Daoy (cell line): ENCODE measurements around the gene IQCH. TPM values are rescaled to one million over a fixed set of nuclear protein-coding genes. Genes with fewer than 3 reads are reported as not detected.

Experiments
- DNase-seq: peaks from one replicate; pipeline ENCODE4 v3.0.0-alpha.2; 2015; ENCODE audit warnings: low read depth
- total RNA-seq: library from RNA; depleted of rRNA; stranded (reverse); fragments of >200 nt; shearing (Covaris generic); gene quantifications from 2 replicates; pipeline ENCODE4 v1.2.3, GENCODE V29; 2014

Gene IQCH
- total RNA-seq, 1 experiment from 2014 or later: 3.2 TPM

DNA sequence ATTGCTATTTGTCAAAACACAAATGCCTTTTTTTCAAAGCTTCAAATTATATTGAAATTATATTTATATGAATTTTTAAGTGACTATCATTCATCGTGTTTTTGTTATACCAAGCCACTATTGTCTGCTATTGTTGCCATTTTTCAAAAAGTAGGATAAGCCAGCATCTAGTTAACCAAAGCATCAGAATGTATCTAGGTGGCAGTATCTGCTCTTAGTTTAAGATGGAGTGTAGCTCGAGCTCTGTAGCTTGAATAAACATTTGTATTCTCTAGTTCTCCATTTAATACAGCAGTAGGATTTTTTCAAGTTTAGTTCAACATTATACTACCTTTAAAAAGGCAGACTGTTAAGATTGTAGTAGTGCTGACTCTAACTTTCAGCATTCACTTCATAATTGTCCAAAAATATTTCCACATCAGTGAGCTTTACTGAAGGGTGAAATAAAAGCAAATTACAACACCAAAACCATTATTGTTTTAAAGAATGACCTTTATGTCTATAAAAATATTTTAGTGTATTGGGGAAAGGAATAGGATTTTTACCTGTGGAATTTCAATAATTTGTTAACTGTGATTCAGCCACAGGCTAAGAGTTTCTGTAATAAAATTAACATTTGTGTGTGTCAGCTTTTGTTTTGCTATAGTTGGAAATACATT, 246.7 kb downstream of the IQCH start:
- DNase-seq: no peak

DNA sequence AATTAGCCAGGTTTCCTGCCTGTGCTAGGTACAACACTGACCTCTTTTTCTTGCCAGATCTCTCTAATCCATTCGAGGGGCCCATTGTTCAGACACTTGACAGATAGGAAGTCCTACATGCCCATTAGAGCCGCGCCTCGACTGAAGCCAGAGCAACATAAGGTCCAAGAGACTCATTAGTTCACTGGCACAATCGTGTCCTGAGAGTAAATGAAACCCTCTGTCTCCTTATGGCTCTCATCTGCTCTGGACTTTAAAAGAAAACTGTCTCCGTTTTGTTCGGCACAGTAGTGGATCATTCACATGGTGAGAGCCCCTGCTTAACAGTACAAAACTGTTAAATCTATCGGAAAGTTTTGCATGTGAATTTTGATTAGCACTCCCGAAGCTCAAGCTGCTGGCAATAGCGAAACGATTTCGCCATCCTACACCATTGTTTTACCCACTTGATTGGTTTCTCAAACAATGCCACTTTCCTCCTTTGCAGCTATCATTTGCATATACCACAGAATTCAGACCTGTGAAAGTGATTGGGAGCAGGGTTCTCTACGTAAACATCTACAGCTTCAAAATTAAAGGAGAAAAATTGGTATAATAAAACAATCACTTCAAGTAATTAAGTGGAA, 247.4 kb downstream of the IQCH start:
- DNase-seq: no peak

DNA sequence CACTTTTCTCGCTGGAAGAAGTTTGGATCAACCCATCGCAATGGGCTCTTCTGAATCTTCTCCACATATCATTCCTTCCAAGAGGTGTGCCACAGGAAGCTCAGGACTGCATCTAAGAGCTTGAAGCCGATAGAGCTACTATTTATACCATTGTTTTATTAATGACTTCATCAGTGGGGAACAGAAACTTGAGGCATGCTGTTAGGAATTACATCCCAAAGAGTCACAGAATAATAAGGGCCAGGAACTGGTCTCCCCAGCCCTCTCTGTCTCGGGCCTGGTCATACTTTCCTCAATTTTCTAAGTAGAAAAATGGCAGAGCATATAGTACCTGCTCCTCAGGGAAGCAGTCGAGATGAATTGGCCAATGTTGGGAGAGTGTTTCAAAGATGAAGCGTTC, 249.5 kb downstream of the IQCH start:
- DNase-seq: no peak

DNA sequence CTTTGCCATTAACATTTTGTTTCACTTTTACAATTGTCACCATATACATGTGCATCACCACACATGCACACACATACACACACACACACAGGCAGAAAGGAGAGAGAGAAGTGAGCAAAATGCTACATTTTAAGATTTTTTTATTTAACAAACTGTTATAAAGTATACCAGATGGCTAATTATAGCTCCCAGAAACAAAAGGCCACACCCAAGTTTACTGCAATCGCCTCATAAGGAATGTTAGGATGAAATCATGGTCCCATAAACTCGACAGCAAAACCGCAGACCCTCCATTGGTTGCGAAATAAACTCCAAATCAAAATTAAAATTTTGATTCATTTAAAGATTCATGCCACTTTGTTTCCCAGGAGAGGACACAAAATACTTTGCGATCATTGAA, 250.2 kb downstream of the IQCH start:
- no peak for DNase-seq

DNA sequence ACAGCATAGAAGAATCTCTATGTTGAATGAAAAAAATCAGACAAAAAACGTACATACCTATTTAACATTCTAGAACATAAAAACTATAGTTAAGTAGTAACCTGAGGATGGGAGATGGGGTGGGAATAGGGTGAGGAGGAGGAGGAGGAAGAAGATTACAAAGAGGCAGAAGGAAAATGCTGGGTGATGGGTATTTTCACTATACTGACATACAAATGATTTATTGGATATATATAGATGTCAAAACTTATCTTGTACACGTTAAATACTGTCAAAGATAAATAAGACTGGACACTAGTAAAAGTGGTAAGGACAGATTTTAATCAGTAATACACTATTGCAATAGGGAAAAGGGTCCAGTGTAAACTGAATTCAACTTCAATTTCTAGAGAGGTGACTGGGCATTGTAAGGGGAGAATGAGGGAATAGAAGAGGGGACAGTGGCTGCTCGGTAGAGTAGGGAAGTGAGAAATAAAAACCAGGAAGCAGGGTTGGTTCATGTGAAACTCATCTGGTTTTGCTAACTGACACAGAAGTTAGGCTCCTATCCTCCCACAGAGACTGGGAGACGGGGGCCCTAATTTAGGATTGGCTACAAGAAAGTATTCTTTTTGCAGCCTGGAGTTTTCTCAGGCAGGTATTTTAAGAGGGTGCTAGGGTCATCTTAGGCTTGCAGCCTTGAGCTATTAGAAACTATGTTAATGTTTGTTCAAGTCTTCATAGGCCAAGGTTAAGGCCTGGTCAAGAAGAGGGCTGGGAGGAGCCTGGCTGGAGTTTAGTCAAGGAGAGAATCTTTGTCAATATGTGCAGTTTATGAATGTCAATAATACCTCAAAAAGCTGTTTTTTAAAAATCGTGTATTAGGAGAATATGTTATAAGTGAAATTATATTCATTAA, 251.3 kb downstream of the IQCH start:
- no peak for DNase-seq

DNA sequence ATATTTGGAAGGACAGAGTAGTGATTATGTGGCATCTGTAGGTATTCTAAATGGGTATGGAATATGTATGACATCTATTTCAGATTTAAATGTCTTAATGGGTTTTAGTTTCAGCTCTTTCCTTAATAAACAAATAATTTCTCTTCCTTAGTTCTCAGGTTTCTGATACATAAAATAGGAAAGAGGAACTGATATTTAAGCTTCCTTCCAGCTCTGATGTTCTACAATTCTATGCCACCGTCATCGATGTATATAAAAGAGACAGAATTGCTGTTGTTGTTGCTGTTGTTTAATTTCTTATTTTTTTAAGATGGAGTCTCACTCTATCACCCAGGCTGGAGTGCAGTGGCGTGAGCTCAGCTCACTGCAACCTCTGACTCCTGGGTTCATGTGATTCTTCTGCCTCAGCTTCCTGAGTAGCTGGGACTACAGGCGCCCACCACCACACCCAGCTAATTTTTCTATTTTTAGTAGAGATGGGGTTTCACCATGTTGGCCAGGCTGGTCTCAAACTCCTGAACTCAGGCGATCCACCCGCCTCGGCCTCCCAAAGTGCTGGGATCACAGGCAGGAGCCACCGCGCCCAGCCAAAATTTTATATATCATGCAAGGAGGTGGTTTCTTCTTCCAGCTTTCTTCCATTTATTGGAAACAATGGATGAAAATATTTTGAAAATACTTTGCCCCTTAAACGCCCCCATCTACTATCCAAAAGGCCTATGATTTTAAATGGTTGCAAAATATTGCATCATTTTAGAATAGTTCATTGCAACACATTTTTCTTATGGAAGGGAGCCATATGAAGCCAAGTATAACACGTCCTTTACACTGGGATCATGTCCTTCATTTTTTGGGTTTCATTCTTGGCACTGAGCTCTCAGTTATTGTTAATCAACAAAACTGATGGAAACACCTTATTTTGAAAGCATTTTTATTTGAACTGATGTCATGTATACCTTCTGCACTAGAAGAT, 252.5 kb downstream of the IQCH start:
- no peak for DNase-seq

DNA sequence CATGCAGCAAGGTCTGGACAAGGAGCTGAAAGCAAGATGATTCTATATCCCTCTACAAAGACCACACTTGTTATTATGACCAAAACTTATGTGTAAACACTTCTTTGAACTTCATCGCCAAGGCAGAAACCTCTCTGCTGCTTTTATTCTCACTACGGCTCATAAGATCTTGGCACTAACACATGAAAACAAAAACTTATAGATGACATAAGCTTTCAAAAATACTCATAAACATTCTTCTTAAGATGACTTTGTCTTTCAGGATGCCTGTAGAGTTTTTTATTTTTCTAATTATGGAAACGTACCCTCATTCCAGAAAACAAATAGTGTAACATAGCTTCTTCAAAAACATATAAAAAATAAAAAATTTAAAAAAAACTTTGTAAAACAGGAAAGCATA, 253.8 kb downstream of the IQCH start:
- no peak for DNase-seq

DNA sequence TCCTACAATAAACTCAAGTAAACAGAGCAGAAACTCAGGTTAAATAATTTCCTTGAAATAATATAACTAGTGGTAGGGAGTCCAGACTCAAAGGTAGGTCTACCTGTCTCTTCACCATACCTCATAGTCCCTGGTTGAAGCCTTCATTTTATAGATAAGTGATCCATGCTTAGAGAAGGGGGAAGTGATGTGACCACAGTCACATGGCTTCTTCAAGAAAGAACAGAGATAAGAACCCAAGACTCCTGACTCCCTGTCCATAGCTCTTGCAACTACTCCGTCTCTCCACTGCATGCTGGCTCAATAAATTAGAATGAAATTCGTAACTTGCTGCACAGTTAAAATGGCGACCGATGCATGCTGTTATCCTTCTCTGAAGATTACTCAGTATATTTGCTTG, 255.3 kb downstream of the IQCH start:
- DNase-seq: no peak

DNA sequence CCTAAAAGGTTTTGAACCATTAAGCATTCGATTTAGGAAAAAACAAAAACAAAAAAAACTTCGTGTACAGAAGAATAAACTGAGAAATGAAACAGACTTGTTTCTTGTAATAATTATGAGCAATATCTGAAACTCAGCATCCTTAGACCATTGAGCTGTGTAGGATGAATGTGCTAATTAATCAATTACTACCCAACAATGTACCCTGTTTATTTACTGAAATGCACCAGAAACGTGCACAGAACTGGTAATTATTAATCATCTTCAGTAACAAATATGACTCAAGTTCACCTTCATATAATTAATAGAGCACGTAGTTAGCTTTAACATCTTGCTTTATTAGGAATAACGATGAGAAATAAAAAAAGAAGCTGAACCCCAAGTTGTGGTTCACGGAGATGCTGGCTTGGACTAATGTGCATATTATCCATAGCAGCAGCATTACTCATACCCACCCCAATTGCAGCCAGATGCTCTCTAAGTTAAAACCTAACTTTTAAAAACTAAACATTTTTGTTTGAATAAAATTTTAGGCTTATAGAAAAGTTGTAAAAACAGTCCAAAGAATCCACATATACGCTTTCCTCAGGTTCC, 256.1 kb downstream of the IQCH start:
- peak; percentile 58 for DNase-seq

DNA sequence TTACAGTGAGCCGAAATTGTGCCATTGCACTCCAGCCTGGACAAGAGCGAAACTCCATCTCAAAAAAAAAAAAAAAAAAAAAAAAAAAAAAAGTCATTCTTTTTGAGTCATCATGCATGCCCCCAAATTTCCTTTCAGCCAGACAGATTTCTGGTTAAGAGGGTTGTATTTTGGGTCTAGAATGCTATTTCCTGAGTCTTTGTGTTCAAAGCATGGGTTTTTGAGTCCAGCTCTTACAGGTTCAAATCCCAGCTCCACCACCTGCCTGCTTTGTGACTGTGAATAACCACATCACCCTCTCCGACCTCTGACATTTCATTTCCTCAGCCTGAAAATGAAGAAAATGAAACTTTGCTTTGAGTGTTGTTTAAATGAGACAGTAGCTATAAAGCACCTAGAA, 257.0 kb downstream of the IQCH start:
- no peak for DNase-seq

DNA sequence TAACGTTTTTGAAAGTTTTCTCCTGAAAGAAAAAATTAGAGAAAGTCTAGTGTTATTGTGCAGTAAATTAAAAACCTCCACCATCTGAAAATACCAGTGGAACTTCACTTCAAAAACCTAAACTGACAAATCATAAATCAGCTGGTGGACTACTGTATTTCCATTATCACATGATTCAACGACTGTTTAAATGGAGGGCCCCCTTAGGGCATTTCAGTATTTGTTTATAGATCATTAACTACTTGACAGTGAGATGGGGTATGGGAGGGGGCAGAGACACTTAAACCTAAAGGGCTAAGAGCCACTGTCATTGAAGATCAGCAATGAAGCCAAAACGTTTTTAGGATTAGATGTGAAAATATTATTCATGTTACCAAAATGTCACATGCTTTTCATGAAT, 257.6 kb downstream of the IQCH start:
- no peak for DNase-seq

DNA sequence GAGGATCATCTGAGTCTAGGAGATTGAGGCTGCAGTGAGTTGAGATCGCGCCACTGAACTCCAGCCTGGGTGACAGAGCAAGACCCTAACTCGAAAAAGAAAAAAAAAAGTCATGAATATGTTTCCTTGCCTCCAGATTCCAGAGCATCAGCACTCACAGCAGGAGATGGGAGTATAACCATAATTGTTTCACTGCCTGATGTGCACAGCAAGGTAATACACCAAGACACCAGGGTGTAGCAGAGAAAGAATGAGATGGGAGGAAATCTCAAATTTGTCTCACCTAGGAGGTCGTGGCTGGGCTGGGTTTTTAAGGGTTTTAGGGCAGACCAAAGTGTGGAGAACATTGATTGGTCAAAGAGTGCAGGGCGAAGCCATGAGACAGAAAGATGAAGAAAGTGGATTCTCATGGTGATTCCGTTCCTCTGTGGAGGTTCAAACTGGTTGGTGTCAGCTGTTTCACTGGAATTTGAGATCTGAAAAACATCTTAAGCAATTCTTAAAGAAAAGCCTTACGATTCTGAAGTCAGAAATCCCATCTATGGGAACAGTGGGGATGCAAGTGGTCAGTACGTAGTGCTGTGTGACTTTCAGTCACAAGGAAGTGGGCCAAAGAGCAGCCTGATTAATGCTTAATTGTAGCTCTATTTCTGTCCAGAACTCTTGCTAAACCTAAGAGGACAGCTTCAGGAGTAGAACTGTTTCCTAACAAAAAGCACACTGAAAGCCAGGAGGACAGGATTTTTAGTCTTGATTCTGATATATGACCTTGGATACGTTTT, 258.5 kb downstream of the IQCH start:
- DNase-seq: no peak

DNA sequence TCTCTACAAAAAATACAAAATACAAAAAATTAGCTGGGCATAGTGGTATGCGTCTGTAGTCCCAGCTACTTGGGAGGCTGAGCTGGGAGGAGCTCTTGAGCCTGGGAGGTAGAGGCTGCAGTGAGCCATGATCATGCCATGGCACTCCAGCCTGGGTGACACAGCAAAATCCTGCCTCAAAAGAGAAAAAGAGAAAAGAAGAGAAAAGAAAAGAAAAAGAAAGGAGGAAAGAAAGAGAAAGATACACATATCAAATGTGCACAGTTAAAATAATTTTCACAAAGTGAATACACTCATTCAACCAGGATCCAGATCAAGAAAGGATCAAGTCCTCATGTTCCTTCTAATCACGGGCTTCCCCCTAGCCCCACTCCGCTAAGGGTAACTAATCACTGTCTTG, 260.5 kb downstream of the IQCH start:
- DNase-seq: no peak

DNA sequence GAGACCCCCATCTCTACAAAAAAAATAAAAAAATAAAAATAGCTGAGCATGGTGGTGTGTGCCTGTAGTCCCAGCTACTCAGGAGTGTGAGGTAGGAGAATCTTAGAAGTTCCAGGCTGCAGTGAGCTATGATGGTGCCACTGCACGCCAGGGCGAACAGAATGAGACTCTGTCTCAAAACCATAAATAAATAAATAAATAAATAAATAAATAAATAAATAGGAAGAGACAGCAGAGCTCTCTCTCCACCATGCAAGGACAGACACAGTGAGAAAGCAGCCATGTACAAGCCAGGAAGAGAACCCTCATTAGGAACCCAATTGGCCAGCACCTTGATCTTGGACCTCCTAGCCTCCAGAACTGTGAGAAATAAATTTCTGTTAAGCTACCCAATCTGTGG, 261.0 kb downstream of the IQCH start:
- DNase-seq: no peak

DNA sequence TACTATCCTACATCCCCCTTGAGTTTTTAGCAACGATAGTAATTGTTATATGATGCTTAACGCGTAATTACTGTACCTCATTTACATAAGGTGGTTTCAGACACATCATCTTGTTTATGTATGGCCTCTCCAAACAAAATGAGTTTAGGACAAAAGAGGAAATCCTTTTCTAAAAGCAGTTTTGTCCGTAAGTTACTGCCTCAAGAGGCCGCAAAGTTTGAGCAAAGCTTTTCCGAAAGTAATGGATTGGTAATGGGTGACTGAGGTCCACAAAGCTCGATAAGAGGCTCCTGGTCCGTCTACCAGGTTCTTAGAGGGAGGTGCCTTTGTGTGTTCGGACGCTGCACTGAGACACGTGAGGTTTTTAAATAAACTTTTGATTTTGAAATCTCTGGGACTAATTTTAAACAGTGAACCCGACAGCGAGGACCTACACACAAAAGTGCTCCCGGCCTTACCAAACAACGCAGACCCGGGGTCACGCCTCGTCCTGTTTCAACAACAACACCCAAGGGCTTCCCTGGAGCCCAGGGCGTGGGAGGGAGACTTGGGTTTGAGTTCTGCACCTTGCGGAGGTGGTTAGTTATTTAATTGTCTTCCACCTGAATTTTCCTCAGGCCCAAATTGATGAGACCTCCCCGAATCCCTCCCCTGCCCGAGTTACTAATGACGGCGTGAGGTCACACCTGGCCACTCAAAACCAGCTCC, 265.9 kb downstream of the IQCH start:
- no peak for DNase-seq

DNA sequence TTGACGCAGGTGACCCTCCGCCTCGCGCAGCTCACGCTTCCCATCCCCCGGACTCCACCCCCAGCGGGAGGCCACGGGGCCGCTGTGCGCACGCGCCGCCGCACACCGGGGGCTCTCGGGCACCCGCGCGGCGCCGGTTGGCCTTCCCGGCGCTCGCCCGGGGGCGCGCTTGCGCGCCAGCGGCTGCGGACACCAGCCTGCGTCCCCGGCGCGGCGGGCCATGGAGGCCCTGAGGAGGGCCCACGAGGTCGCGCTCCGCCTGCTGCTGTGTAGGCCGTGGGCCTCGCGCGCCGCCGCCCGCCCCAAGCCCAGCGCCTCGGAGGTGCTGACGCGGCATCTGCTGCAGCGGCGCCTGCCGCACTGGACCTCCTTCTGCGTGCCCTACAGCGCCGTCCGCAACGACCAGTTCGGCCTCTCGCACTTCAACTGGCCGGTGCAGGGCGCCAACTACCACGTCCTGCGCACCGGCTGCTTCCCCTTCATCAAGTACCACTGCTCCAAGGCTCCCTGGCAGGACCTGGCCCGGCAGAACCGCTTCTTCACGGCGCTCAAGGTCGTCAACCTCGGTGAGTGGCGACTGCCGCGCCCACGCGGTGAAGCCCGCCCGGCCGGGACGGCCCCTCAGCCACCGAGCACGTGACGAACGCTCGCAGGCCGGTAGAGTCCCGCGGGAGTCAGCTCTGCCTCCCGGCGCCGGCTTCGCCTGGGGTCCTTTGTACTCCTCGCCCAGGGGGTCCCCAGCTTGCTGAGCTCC, 266.6 kb downstream of the IQCH start, which contains the start of gene C15orf61:
Gene C15orf61 (plus strand): TSS at position 103 of the 754 bp plus-strand sequence. CDS start 118 bp downstream, at position 221.
- peak; percentile 83 for DNase-seq

DNA sequence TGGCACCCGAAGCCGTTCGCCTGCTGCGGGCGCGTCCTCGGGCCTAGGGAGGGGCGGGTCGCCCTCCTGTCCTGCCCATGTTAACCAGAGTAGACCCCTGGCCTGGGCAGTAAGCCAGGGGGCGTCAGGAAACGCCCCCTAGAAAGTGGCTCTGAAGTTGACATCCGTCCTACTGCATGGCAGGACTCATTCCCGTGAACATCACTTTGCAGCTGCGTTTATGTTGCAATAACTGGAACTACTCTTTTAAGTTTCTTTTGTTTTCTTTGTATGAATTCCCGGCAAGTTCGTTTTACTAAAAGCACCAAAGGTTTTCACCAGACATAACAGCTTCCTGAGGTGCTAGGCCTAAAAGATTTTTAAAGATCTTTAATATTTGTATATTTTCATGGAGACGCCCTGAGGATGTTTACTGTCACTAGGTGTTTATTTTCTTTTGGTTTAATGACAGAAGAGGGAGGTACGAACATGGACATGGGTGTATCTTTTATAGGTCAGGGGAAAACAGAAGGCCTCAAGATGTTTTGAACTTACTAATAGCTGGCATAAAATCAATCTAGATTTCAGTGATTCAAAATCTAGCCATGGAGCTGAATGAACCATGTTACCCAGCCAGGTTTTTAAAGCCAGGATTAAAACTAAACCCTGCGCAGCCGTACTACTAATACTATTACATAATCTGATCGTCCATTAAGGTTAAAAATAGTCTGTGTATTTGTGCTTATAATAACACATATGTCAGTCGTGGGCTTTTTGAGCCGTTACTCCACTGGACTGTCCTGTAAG, 267.4 kb downstream of the IQCH start:
- no peak for DNase-seq

DNA sequence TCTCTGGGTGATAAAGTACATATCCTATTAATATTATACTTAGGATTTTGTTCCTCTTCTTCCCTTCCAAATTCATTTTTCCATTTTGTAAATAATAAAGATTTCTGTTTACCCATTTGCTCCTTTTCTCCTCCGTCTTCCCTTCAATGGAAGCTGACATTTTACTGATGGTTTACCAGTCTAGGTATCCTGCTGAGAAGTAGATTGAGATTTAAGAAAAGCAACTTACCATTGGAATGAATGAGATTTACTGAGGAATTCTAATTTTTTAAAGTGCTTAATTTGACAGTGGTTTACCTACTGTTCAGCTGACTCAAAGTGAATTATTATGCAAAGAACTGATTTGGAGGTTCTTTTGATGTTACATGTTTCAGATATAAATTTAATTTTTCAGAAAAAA, 268.7 kb downstream of the IQCH start:
- DNase-seq: no peak
